Esophagus muscularis mucosa (tissue), 3 donors: ENCODE results near the gene AREG.

ENCODE experiments used
- POLR2A ChIP-seq: fragments of 450-650 bp; IDR thresholded peaks from one replicate; pipeline ENCODE4 v1.6.1; 2017; ENCODE audit warnings: antibody characterized with exemption, moderate library complexity, mild to moderate bottlenecking, low read depth
- POLR2AphosphoS5 ChIP-seq, 2 donors: sonication (generic); formaldehyde crosslinking; IDR thresholded peaks; one replicate each; pipeline ENCODE4 v1.6.1; 2017; ENCODE audit warnings: antibody characterized with exemption in 2 of 2
- TF ChIP-seq, protein P1 (sequence below), 3 experiments: fragments of 200-600 bp in 2 of 3; fragments of 450-650 bp in 1 of 3; sonication (generic) in 2 of 3; IDR thresholded peaks; one replicate each; pipeline ENCODE4 v1.5.1; 2017 to 2019; ENCODE audit warnings: antibody characterized with exemption in 3 of 3, mild to moderate bottlenecking in 2 of 3, moderate library complexity in 1 of 3

DNA sequence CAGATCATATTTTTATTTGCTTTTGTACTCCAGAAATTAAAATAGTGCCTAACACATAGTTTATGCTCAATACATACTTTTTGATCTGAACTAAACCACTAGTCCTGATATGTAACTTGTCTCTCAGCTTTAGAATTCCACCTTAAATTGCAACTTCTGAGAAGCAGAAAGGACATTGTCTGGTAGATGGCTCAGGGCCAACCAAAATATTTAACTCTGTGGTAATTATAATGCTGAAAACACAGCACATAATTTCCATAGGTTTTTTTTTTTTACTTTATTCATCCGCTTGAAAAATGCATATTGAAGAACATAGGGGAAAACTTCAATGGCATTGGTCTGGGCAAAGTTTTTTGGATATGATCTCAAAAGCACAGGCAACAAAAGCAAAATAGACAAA, 59.3 kb downstream of the AREG start:
- TF ChIP-seq, protein P1, sequence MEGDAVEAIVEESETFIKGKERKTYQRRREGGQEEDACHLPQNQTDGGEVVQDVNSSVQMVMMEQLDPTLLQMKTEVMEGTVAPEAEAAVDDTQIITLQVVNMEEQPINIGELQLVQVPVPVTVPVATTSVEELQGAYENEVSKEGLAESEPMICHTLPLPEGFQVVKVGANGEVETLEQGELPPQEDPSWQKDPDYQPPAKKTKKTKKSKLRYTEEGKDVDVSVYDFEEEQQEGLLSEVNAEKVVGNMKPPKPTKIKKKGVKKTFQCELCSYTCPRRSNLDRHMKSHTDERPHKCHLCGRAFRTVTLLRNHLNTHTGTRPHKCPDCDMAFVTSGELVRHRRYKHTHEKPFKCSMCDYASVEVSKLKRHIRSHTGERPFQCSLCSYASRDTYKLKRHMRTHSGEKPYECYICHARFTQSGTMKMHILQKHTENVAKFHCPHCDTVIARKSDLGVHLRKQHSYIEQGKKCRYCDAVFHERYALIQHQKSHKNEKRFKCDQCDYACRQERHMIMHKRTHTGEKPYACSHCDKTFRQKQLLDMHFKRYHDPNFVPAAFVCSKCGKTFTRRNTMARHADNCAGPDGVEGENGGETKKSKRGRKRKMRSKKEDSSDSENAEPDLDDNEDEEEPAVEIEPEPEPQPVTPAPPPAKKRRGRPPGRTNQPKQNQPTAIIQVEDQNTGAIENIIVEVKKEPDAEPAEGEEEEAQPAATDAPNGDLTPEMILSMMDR (IDR thresholded peaks at IDR 0.05): no peak
- TF ChIP-seq POLR2AphosphoS5 (IDR thresholded peaks at IDR 0.05) (no peak), POLR2A (no peak)
